ENCODE data around the gene SFMBT1.
"Not testable (repeated sequence)": the region's sequence is repeated elsewhere in the genome, so short reads cannot be mapped to it uniquely, and the experiment has no call there.

SFMBT1 gene

DNA sequence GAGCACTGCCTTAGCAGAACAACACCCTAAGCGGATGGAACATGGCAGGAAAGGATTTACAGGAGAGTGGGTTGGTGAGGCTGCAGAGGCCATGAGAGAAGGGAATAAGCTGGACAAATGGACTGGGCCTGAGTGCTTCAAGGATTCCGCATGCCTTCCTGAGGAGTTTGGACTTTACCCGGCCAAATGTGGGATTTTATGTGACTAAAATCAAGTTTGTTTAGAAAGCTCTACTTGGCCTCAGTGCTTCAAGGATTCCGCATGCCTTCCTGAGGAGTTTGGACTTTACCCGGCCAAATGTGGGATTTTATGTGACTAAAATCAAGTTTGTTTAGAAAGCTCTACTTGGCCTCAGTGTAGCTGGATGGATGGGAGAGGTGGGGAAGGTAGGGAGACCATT, 10.9 kb downstream of the SFMBT1 start:
- not testable (repeated sequence) for DNase-seq

- DNase-seq, result not testable (repeated sequence)
Observed at GRCh38 chr3:53034411-53034810, 11.5 kb downstream of the SFMBT1 start.

DNA sequence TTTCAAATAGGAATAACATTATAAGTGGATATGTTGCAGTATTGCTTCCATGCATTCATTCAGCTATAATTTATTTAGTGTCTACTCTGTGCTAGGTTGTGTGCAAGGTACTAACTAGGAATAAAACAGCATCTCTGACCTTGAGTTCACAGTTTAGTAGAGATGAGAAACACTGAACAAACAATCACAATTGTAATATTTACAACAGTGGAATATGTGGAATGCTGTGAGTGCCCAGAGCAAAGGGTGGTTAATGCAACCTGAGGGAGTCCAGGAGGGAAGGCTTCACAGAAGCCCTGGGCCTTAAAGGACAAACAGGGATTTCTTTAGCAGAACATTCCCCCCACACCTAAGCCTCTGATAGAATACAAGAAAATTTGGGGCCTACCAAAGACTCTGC, 13.3 kb downstream of the SFMBT1 start:
- no peak for DNase-seq

- DNase-seq, result no peak
Observed at GRCh38 chr3:53030619-53031449, 15.0 kb downstream of the SFMBT1 start.

DNA sequence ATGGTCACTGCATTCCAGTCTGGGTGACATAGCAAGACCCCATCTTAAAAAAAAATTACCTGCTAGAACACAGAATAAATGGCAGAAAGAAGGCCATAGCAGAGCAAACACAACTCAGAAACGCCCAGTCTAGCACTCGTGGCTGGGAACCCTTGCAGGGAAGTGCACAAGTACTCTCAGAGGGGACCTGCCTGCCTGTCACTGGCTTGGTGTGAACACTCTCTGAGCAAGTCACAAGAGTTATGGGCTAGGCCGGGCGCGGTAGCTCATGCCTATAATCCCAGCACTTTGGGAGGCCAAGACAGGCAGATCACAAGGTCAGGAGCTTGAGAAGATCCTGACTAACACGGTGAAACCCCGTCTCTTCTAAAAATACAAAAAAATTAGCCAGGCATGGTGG, 17.2 kb downstream of the SFMBT1 start:
- no peak for DNase-seq

GRCh38 chr3:53027254-53027844, 18.5 kb downstream of the SFMBT1 start:
- DNase-seq, result no peak

DNA sequence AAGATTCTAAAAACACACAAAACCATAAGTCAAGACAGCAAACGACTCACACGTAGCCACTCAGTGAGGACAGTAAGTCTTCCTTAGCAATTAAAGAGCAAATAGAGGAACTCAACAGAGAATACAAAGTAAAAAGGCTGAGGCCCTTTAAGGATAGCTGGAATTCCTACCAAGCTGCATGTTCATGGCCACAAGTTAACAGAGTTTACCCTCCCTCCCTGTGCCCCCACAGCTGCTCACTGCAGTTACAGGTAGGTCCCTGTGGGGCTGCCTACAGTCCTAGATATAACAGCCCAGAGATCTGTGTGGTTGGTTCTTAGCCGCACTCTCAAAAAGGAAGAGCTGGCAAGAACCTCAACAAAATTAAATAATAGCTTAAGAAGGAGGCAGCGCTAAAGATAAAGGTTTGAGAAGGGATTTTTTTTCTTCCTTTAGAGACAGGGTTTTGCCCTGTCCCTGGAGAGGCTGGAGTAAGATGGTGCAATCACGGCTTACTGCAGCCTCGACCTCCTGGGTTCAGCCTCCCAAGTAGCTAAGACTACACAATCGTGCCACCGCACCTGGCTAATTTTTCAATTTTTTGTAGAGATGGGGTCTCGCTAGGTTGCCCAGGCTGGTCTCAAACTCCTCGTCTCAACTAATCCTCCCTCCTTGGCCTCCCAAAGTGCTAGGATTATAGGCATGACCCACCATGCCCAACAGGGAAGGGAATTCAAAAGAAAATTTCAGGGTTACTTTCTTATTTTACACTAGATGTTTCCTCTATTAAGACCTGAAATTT, 19.3 kb downstream of the SFMBT1 start:
- no peak for DNase-seq

DNA sequence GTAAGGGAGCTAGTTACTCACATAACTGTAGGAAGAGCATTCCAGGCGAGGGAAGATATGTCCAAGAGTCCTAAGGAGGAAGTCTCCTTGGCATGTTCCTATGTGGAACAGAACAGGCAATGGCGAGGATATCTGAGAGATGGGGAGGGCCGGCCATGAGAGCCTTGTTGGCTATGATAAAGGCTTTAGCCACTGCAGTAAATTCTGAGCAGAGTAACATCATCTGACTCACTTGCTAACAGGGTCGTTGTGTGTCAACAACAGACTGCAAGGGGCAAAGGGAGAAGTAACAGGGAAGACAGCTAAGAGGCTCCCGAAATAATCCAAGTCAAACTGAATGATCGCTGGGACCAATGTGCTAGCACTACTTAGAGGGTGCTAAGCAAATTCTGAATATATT, 21.6 kb downstream of the SFMBT1 start:
- no peak for DNase-seq

GRCh38 chr3:53023072-53023823, 22.6 kb downstream of the SFMBT1 start:
- no peak for DNase-seq

- DNase-seq, result no peak
Observed at GRCh38 chr3:53022647-53023046, 23.2 kb downstream of the SFMBT1 start.

GRCh38 chr3:53016236-53016635, 29.6 kb downstream of the SFMBT1 start:
- no peak for DNase-seq

DNA sequence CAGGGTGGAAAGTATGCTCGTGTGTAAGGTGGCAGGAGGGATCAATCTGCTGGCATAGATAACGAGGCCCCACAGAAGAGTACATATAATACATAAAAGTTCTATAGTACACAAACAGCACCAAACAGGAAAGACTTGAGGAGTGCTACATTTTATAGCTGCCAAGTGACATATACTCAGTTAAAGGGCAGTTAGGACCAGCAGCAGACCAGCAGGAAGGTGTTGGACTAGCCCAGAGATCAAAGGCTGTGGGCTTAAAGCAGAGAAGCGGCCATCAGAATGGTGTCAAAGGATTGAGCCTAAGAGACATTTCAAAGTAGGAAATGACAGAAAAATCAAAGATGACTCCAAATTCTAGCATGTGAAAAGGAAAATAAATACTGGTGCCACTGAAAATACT, 34.5 kb downstream of the SFMBT1 start:
- no peak for DNase-seq

DNA sequence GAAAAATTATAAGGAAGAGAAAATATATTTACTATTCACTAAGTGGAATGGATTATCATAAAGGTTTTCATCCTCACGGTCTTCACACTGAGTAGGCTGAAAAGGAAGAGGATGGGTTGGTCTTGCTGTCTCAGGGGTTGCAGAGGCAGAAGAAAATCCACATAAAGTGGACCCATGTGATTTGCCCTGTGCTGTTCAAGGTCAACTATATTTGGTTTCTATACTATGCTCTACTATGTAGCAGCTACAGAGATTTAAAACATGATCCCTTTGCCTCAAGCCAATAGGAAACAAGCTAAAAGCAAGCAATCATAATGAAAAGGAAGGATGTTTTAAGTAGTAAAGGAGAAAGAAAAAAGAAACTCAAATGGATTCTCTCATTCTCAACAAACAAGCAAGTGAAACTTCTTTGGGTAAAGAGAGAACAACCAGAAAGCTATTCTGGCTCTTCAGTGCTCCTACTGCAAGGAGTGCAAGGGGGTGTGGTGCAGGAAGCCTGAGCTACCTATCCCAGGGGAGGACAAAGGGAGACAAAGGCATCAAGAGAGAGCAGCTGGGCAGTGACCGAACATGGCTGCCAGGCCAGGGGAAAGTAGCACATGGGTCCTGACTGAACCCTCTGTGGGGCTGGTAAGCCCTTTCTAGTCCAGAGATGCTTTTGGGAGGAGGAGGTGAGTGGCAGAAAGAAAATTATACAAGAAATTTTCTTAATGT, 35.9 kb downstream of the SFMBT1 start:
- no peak for DNase-seq

DNA sequence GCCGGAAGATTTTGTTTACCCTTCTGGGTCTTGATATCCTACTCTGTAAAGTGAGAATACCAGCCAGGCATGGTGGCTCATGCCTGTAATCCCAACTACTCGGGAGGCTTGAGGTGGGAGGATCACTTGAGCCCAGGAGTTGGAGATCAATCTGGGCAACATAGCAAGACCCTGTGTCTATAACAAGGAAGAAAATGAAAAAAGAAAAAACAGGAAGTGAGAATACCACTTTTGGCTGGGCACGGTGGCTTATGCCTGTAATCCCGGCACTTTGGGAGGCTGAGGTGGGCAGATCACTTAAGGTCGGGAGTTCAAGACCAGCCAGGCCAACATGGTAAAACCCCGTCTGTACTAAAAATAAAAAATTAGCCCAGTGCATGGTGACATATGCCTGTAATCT, 36.9 kb downstream of the SFMBT1 start:
- no peak for DNase-seq

- DNase-seq, result no peak
Observed at GRCh38 chr3:53005854-53006513, 39.9 kb downstream of the SFMBT1 start.

DNA sequence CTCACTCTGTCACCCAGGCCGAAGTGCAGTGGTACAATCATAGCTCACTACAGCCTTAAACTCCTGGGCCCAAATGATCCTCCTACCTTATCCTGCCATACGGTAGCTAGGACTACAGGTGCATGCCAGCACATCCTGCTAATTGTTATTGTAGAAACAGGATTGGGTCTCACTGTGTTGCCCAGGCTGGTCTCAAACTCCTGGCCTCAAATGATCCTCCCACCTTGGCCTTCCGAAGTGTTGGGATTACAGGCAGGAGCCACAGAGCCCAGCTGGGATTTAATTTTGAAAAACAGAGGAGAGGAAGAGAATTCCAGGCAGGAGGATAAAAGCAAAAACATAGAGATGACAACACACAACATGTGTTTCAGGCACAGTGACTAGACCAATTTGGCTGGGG, 40.5 kb downstream of the SFMBT1 start:
- DNase-seq, result no peak

- DNase-seq, result no peak
Observed at GRCh38 chr3:53003320-53003719, 42.6 kb downstream of the SFMBT1 start.

GRCh38 chr3:52998771-52999513, 46.9 kb downstream of the SFMBT1 start:
- DNase-seq, result no peak

DNA sequence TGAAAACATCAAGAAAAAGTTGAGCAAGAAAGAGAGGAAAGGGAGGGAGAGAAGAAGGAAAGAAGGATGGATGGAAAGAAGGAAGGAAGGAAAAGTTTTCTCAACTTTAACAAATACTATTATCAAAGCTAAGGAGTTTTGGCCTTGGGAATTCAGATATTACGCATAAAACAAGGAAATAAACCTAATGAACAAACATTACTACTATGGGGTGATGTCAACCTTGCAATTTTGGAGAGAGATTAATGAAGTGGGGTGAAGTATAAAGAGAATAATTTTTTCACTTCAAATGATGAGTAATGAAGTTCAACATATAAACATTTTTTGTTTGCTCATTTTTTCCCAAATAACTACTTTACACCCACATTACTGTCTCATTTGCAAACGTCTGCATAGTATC, 55.2 kb downstream of the SFMBT1 start:
- no peak for DNase-seq

DNA sequence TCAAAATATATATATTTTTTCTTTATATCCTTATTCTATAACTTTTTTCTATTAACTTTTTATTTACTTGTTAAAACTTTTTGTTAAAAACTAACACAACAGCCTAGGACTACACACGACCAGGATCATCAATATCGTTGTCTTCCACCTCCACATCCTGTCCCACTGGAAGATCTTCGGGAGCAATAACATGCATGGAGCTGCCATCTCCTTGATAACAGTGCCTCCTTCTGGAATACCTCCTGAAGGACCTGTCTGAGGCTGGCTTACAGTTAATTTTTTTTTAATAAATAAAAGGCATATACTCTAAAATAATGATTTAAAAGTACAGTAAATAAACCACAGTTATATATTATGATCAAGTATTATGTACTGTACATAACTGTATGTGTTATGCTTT, 58.9 kb downstream of the SFMBT1 start:
- peak in 1 of 2 experiments; percentile 29 for DNase-seq

DNA sequence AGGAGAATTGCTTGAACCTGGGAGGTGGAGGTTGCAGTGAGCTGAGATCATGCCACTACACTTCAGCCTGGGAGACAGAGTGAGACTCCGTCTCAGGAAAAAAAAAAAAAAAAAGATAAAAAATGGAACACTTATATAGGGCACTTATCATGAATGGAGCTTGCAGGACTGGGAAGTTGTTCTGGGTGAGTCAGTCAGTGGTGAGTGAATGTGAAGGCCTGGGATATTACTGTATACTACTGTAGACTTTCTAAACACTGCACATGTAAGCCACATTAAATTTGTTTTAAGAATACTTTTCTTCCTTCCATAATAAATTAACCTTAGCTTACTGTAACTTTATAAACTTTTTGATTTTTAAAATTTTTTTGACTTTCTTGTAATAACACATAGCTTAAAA, 59.8 kb downstream of the SFMBT1 start:
- no peak for DNase-seq

Data from NCI-H446 (cell line).